HG03039 (cell line): ENCODE measurements around the gene RNF224.
A peak's percentile ranks its signal among the peaks of the same experiment; 100 is the strongest.

Experiments used
- ATAC-seq: cut with Tn5 transposase; IDR thresholded peaks from one replicate; pipeline ENCODE4 v1.9.1; 2021; ENCODE audit warnings: mild to moderate bottlenecking, moderate library complexity; ENCODE audit not compliant: unreplicated experiment

Gene RNF224

DNA sequence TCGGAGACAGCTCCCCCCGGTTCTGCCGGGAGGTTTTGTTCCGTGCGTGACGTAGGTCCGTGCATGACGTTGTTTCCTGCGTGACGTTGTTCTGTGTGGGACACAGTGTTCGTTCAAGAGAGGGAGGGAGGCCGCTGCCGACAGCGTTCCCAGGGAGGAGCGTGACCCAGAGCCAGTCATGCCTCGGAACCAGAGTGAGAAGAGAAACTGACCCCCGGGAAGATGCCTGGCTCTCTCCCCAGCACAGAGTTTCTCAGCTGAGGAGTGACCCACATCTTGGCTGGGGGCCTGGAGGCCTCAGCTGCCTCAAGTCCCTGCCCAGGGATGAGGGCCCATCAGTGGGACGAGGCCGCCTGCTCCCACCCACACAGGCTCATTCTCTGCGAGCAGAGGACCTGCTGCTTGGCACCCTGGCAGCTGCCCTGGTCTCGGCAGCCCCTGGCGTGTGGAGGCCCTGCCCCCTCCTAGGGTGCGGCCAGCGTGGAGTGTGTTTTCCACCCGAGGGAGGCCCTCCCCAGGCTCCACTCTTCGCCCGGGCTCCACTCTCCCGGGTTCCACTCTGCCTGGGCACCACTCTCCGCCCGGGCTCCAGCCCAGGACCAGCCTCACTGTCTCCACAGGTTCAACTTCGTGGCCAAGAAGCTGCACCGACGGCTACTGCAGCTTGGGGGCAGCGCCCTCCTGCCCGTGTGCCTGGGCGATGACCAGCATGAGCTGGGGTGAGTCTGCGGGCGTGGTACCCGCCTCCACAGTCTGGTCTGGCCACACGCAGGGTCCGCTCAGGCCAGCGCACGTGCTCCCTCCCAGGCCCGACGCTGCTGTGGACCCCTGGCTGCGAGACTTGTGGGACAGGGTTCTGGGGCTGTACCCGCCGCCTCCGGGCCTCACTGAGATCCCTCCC, 13.9 kb upstream of the RNF224 start:
- no peak for ATAC-seq

GRCh38 chr9:137214620-137215019, 12.7 kb upstream of the RNF224 start:
- ATAC-seq, result no peak

GRCh38 chr9:137215196-137215986, 11.9 kb upstream of the RNF224 start:
- no peak for ATAC-seq

DNA sequence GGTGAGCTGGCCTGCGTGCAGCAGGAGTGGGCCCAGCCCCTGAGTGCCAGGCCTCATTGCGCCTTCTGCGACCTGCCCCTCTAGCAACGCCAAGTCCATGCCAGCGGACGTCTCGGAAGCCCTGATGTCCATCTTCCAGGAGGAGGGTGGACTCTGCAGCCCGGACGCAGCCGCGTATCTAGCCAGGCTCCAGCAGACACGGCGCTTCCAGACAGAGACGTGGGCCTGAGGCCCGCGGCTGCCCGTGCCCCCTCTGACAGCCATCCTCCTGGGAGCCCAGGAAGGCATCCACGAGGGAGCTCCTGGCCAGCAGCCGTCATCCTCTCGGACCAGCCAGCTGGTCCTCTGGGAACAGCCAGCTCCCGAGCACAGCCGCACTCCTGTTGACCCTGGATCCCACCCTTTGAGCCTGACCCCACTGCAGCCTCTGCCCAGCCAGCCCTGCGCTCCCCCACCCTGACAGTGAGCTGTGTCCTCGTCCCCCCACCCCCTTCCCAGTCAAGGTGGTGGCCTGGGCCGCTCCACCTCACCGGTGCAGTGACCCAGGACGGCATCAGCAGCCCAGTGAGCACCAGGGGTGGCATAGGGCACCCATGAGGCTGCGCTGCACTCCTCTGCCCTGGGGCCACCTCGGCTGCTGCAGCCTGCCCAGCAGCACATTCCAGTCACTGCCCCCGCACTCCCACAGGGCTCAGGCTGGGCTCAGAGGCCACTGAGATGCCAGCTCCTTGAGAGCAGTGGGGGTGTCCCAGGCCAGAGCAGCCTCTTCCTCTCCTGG, 10.9 kb upstream of the RNF224 start:
- ATAC-seq, result no peak

DNA sequence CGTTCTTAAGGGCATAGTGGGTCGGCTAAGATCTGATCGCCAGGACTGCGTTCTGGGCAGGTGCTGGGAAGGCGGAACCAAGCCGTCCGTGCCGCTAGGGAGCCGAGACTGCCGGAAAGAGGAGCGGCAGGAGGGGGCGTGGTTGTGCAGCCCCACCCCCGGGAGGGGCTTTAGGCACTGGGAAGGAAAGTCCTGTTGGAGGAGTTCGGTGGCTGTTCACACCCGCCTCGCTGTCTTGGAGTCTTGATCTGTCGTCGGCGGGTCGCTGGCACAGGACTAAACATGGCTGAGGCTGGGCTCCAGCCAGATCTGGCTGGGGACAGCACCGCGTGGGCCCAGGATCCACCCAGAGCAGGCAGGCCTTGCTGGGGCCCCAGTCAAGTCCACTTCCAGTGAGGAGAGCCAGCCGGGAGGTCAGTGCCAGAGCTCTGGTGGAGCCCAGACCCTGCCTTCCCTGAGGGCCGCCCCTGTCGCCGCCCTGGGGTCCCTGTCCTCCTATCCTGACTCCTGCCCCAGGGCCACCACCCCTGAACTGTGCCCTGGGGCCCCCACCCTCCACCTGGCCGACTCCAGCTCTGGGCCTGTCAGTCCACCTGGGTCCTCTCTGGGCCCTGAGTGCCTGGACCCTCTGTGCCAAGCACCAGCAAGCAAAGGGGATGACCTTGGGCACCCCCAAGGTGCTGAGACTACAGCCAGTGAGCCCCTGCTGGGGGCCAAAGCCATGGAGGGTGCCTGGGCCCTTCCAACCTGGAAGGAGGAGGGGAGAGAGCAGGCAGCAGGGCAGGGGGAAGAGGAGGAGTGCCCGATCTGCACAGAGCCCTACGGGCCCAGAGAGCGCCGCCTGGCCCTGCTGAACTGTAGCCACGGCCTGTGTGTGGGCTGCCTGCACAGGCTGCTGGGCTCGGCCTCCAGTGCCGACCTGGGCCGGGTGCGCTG, 9.8 kb upstream of the RNF224 start:
- ATAC-seq, result no peak

DNA sequence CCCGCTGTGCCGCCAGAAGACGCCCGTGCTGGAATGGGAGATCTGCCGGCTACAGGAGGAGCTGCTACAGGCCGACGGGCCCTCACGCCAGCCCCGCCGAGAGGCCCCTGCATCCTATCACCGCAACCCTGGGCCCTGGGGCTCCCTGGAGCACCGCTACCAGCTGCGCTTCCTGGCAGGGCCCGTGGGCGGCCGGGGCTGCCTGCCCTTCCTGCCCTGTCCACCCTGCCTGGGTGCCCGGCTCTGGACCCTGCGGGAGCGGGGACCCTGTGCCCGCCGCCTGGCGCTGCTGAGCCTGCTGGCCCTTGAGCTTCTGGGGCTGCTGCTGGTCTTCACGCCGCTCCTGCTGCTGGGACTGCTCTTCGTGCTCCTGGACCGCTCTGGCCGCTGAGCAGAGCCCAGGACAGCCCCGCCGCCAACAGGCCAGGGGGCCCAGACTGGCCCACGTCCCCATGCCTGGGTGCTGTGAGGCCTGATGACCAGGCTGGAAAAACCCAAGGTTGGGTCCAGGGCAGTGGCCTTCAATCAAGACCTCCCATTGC, 9.0 kb upstream of the RNF224 start:
- no peak for ATAC-seq

DNA sequence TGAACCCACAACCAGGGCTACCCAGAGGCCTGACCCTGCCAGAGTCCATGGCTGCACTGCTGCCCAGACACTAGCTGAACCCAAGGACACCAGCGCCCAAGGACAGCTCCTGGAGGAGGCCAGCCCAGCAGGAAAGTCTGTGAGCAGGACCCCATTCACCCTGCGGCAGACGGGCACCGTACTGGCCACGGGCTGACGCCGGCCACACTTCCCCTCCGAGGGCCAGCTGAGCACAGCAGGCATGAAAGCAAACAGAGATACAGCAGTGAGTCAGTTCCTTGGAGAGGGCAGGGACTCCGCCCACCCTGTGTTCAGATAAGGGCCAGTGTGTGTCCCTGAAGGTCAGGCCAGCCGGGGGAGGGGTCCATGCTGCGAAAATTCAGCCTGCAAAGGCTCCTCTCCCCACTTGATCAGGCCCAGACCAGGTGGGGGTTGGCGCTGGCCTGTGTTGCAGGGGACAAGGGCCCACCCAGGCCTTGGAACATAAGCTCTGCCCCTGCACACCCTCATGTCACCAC, 8.5 kb upstream of the RNF224 start:
- no peak for ATAC-seq

DNA sequence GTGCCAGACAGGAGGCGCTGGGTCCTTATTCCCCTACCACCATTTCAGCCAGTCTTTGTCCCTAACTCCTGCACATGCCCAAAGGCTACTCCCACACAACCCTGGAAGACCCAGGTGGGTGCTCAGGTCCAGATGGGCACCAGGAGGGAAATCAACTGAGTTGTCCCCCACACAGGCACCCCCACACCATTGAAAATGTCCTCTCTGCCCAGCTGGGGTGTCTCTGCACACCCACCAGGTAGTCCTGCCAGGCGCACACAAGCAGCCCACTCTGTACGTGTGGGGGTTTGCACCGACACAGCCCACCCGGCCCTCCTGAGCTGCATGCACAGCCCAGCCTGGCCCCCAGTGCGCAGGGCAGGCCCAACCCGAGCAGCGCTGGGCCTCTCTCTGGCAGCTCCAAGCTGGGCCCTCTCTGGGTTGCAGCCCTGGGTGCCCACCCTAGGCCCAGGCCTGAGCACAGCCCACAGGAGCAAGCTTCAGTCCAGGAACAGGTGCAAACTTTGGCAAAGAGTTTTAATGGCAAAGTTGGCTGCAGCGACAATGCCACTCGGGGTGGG, 7.5 kb upstream of the RNF224 start:
- no peak for ATAC-seq

- ATAC-seq, result no peak
These were observed 6.8 kb upstream of the RNF224 start for GRCh38 chr9:137220317-137221094.

DNA sequence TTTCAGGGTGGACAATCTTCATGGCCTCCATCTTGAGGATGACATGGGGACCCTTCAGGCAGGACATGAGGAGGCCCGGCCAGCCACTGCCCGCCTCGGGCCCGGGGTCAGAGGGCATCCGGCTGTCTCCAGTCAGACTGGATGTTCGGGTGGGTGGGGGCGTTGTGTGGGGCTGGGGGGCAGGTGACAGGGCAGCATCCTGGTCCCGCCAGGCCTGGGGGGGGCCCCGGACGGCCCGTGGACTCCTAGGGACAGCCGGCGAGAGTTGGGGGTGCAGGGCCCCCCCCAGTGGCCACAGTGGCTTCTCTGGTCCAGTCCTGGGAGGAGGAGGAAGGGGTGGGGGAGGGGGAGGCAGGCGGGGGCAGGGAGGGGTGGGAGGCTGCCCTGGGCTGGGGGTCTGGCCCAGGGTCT, 6.2 kb upstream of the RNF224 start:
- ATAC-seq, result no peak

- ATAC-seq, result no peak
These were observed 5.7 kb upstream of the RNF224 start for GRCh38 chr9:137221506-137222111.

- ATAC-seq, result no peak
These were observed 4.9 kb upstream of the RNF224 start, which contains the start of gene RNF208 for GRCh38 chr9:137222190-137223077. TSS of gene RNF208 (minus strand) at chr9:137222240. CDS start at chr9:137221212, 1,028 bp downstream.

DNA sequence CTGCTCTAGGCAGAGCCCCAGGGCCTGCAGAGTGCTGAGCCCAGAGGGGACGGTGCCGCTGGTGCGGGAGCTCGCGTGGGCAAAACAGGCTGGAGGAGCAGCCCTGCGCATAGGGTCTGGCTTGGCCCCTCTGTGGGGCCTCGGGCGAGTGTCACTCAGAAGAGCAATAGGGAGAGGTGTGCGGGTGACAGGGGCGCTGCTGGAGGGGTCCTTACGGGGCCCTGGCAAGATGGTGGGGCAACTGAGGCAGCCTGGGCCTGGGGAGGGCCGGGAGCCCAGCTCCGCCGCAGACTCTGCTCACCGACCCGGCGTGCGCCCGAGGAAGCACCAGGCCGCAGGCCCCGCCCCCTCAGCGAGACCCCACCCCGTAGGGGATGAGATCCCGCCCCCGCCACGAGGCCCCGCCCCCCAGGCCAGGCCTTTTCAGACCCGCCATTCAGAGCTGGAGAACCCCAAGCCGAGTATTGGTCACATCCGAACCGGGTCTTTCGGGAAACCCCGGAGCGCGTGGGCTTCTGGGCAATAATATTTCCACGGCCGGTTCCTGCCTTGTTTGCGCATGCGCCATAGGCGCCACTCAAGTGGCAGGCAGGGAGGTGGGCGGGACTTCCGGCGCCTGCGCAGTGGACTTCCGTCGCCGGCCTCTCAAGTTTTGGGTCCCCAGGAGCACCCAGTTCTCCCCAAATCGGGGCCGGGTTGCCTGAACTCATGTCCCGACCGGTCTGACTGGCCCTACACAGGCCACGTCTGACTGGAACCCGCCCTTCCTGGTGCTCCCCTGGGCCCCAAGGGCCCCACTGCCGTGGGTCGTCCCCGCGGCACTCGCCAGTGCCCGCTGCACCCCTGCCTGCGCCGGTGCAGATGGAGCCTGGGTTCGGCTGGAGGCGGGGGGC, 4.0 kb upstream of the RNF224 start:
- ATAC-seq, result peak; percentile 54

DNA sequence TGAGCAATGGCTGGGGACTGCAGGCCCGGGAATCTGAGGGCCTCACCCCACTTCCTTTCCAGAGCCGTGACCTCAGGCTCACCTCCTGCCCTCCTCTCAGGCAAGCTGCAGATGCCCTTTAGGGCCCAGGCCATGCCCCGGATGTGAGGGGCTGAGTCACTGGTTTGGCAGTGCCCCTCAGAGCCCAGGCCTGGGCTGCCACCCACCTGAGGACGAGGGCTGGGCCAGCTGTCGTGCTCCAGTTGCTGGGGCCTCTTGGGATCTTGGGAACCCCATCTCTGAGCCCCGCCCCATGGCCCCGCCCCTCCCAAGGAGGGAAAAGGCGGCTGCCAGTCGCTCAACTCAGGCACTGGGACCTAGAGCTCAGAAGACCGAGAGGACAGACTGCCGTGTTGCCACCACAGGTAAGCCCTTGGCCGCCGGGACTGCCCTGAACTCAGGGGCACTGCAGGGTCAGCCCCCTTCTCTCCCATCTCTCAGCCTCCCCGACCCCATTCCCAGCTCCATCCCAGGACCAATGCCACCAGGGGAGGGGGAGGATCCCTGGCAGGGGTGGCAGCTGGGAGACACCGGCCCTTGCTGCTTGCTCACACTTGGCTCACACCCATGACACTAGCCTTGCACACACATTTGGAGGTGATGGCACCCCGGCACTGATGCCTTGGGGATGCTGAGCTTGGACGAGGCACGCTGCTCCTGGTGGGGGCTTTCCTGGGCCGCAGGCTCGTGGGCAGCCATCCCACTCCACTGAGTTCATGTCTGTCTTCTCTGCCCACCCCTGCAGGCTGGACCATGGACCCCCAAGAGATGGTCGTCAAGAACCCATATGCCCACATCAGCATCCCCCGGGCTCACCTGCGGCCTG, 2.2 kb upstream of the RNF224 start, which contains the start of gene CYSRT1:
TSS of gene CYSRT1 (plus strand) at position 345 of the 865 bp plus-strand sequence. CDS start at position 793, 448 bp downstream.
- ATAC-seq, result no peak
